ENCODE results near the gene SLC35G1. TPM values are rescaled to one million over a fixed set of nuclear protein-coding genes. Genes with fewer than 3 reads are reported as not detected.

SLC35G1 gene
- total RNA-seq, 4 donors from 2014 or later: 3.4 to 5.7 (median 3.5) TPM

- Histone ChIP-seq H3K9me3 (no peaks in the 10 kb centered on the region), H3K27ac (no peak overlapping the region), H3K36me3 (peaks cover 0 to 17% (median 0%) of the 10 kb centered on the region in 3 donors), H3K27me3 (no peaks in the 10 kb centered on the region), H3K4me3 (no peak overlapping the region), H3K4me1 (no peaks in the 10 kb centered on the region)
- 72 to 86% methylated on average over 5 of the region's 5 CpGs for WGBS, 2 donors
- intact Hi-C loops (cut with DNase I): no loop called here
- TF ChIP-seq CTCF (IDR thresholded peaks at IDR 0.05) (no peak), POLR2A (IDR thresholded peaks at IDR 0.05) (no peak)
- DNase-seq: no peak
Observed at GRCh38 chr10:93907059-93907458, 13.3 kb downstream of the SLC35G1 start.

- Histone ChIP-seq H3K4me3 (no peak overlapping the region), H3K4me1 (peaks cover 0 to 3% (median 0%) of the 10 kb centered on the region in 3 donors), H3K9me3 (no peaks in the 10 kb centered on the region), H3K27ac (no peak overlapping the region), H3K36me3 (peaks cover 0 to 14% (median 0%) of the 10 kb centered on the region in 3 donors), H3K27me3 (no peaks in the 10 kb centered on the region)
- intact Hi-C loops (cut with DNase I): no loop called here
- no peak for TF ChIP-seq CTCF (IDR thresholded peaks at IDR 0.05)
- no peak for TF ChIP-seq POLR2A (IDR thresholded peaks at IDR 0.05)
- 69 to 71% methylated on average over 6 of the region's 6 CpGs for WGBS, 2 donors
- DNase-seq: no peak
Observed at GRCh38 chr10:93911866-93912265, 18.1 kb downstream of the SLC35G1 start.

GRCh38 chr10:93912444-93912843 is 18.7 kb downstream of the SLC35G1 start:
- peaks cover 0 to 6% (median 0%) of the 10 kb centered on the region in 3 donors for H3K4me1 ChIP-seq
- peaks cover 0 to 8% (median 0%) of the 10 kb centered on the region in 3 donors for H3K36me3 ChIP-seq
- H3K27ac ChIP-seq: no peak overlapping the region
- no peaks in the 10 kb centered on the region for H3K9me3 ChIP-seq
- TF ChIP-seq POLR2A (IDR thresholded peaks at IDR 0.05) (no peak), CTCF (IDR thresholded peaks at IDR 0.05) (no peak)
- intact Hi-C loops (cut with DNase I): no loop called here
- 81 to 85% methylated on average over 2 of the region's 2 CpGs for WGBS, 2 donors
- no peak for DNase-seq
- H3K4me3 ChIP-seq: no peak overlapping the region
- no peaks in the 10 kb centered on the region for H3K27me3 ChIP-seq

GRCh38 chr10:93913706-93914105 is 19.9 kb downstream of the SLC35G1 start:
- 35 to 39% methylated on average over 3 of the region's 3 CpGs for WGBS, 2 donors
- Histone ChIP-seq H3K4me1 (peaks cover 0 to 6% (median 0%) of the 10 kb centered on the region in 3 donors), H3K36me3 (no peaks in the 10 kb centered on the region), H3K27ac (no peak overlapping the region), H3K4me3 (no peak overlapping the region), H3K9me3 (no peaks in the 10 kb centered on the region), H3K27me3 (no peaks in the 10 kb centered on the region)
- no peak for TF ChIP-seq CTCF (IDR thresholded peaks at IDR 0.05)
- no peak for TF ChIP-seq POLR2A (IDR thresholded peaks at IDR 0.05)
- DNase-seq: no peak
- intact Hi-C loops (cut with DNase I): no loop called here

GRCh38 chr10:93915598-93915997 is 21.8 kb downstream of the SLC35G1 start:
- intact Hi-C loops (cut with DNase I): loop anchor here (5.0 kb wide), 1 partner anchor 407 kb away; no protein-coding TSS in a partner anchor
- Histone ChIP-seq H3K36me3 (no peaks in the 10 kb centered on the region), H3K27me3 (no peaks in the 10 kb centered on the region), H3K27ac (no peak overlapping the region), H3K4me1 (peaks cover 0 to 6% (median 0%) of the 10 kb centered on the region in 3 donors), H3K9me3 (no peaks in the 10 kb centered on the region), H3K4me3 (no peak overlapping the region)
- no peak for TF ChIP-seq POLR2A (IDR thresholded peaks at IDR 0.05)
- no peak for TF ChIP-seq CTCF (IDR thresholded peaks at IDR 0.05)
- DNase-seq: no peak
- WGBS, 2 donors: 90% methylated on average over 6 of the region's 6 CpGs
